ENCODE measurements around the gene ELP2.
"Not testable (repeated sequence)": the region's sequence is repeated elsewhere in the genome, so short reads cannot be mapped to it uniquely, and the experiment has no call there.

ELP2 gene, protein sequence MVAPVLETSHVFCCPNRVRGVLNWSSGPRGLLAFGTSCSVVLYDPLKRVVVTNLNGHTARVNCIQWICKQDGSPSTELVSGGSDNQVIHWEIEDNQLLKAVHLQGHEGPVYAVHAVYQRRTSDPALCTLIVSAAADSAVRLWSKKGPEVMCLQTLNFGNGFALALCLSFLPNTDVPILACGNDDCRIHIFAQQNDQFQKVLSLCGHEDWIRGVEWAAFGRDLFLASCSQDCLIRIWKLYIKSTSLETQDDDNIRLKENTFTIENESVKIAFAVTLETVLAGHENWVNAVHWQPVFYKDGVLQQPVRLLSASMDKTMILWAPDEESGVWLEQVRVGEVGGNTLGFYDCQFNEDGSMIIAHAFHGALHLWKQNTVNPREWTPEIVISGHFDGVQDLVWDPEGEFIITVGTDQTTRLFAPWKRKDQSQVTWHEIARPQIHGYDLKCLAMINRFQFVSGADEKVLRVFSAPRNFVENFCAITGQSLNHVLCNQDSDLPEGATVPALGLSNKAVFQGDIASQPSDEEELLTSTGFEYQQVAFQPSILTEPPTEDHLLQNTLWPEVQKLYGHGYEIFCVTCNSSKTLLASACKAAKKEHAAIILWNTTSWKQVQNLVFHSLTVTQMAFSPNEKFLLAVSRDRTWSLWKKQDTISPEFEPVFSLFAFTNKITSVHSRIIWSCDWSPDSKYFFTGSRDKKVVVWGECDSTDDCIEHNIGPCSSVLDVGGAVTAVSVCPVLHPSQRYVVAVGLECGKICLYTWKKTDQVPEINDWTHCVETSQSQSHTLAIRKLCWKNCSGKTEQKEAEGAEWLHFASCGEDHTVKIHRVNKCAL

DNA sequence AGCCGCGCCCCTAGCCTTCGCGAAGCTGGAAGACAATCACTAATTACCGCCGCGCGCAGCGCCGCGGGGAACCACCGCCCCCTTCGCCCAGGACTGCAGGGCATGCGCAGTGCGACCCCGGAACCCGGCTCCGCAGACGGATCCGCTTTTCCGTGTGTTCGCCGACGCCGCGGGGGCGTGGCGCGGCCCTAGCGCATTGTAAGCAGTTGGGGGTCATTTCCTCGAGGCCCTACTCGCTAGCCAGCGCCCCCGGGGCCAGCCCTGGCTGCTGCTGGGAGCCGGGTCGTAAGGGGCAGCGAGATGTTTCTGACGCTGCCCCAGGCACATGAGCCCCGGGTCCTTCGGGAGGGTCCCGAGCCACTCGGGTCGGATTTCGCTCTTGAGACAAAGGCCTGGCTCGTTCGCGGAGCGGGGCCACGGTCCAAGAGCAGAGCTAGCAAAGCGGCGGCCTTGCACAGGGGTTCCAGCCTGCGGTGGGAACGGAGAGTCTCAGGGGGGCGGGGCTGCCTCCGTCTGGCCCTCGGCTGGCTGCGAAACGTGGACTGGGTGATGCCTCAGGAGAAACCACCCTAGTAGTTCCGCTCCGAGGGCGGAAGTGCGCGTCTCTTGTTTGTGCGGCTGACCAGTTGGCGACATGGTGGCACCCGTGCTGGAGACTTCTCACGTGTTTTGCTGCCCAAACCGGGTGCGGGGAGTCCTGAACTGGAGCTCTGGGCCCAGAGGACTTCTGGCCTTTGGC is at the start of gene ELP2, which contains the start of gene SLC39A6:
TSS of gene ELP2 (plus strand) at position 600 of the 739 bp plus-strand sequence. CDS start at position 635, 35 bp downstream.
TSS of gene SLC39A6 (minus strand) at position 41 of the 739 bp plus-strand sequence. CDS start 2,333 bp downstream, outside the sequence.
- DNase-seq = peak; percentile 83

DNA sequence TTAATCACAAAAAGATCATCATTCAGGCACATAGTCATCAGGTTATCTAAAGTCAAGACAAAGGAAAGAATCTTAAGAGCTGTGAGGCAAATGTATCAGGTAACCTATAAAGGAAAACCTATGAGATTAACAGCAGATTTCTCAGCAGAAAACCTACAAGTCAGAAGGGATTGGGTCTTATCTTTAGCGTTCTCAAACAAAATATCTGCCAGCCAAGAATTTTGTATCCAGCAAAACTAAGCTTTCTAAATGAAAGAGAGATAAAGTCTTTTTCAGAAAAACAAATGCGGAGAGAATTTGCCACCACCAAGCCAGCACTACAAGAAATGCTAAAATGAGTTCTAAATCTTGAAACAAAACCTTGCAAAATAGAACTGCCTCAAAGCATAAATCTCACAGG is 48.6 kb upstream of the ELP2 start:
- not testable (repeated sequence) for DNase-seq

DNA sequence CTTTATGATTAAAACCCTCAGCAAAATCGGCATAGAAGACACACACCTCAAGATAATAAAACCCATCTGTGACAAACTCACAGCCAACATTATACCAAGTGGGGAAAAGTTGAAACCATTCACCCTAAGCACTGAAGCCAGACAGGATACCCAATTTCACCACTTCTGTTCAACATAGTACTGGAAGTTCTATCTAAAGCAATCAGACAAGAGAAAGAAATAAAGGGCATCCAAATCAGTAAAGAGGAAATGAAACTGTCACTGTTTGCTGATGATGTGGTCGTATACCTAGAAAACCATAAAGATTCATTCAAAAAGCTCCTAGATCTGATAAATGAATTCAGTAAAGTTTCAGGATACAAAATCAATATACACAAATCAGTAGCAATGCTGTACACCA is 46.0 kb upstream of the ELP2 start:
- DNase-seq = no peak

DNA sequence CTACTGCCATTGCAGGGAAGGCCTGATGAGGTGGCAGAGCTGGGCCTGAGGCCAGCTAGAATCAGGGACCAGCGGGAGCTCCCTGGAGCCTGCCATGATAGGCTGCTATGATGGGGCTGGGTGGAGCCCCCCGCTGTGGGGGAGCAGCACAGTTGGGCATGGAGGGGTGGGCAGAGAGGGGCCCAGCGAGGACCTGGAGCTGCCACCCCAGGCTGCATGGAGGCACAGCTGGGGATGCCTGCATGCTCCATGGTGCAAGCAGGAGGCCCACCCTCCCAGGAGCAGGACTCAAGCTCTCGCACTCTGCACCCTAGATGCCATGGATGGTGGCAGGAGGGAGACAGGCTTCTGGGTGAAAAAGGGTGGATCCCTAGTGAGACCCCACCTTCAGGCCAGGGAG is 44.5 kb upstream of the ELP2 start:
- no peak for DNase-seq

DNA sequence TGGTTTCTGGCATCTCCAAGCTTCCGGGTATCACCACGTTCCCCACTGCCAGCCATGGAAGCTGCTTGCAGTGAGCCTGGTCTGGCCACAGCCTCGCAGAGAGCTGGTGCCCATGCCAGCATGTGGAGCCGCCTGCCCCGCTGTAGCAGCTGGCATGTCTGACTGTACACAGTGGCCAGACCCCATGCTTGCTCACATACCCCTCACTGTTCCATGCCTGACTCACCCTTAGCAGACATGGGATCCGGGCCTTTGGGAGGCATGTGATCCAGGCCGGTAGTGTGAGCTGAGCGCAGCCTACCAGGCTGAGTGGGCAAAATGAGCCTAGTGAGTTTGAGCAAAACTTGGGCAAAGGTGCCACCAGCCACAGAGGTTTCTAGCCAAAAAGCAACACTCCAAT is 43.5 kb upstream of the ELP2 start:
- no peak for DNase-seq

DNA sequence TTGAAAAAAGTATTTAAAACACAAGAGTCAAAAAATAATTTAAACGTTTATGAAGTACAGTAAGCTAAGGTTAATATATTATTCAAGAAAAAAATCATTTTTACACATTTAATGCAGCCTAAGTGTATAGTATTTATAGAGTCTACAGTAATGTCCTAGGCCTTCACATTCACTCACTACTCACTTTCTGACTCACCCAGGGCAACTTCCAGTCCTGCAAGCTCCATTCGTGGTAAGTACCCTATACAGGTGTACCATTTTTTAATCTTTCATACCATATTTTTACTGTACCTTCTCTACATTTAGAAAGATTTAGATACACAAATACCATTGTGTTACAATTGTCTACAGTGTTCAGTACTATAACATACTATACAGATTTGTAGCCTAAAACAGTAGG is 41.4 kb upstream of the ELP2 start:
- no peak for DNase-seq

DNA sequence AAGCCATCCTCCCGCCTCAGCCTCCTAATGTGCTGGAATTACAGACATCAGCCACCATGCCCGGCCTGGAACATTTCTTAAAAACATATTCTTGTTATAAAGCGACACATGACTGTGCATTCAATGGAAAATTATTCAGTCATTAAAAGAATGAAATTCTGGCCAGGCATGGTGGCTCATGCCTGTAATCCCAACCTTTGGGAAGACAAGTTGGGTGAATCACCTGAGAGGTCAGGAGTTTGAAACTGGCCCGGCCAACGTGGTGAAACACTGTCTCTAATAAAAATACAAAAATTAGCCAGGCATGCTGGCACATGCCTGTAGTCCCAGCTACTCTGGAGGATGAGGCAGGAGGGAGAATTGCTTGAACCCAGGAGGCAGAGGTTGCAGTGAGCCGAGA is 40.7 kb upstream of the ELP2 start:
- DNase-seq = no peak

DNA sequence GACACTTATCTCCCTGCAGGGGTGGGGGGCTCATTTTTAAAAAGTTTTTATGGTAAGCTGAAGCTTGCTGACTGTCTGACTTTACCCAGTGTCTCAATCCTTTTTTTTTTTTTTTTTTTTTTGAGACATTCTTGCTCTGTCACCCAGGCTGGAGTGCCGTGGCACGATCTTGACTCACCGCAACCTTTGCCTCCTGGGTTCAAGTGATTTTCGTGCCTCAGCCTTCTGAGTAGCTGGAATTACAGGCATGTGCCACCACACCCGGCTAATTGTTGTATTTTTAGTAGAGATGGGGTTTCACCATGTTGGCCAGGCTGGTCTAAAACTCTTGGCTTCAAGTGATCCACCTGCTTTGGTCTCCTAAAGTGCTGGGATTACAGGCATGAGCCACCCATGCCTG is 37.6 kb upstream of the ELP2 start:
- DNase-seq = not testable (repeated sequence)

DNA sequence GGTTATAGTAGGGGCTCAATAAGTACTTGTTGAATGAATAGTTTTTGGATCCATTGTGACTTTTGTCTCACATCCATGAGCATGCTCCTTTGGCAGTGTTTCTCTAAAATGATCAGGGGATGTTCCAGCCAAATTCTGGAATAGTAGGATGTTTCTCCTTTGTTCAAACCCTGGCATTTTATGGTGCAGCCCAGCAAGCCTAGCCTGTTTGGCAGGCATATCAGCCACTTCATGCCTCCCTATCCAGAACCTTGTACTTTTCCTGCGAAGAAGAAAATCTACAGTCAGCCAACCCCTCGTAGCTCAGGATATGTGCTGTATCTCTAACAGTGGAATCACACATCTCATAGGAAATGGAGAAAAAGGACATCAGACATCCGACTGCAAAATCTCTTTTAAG is 35.3 kb upstream of the ELP2 start:
- DNase-seq = no peak

DNA sequence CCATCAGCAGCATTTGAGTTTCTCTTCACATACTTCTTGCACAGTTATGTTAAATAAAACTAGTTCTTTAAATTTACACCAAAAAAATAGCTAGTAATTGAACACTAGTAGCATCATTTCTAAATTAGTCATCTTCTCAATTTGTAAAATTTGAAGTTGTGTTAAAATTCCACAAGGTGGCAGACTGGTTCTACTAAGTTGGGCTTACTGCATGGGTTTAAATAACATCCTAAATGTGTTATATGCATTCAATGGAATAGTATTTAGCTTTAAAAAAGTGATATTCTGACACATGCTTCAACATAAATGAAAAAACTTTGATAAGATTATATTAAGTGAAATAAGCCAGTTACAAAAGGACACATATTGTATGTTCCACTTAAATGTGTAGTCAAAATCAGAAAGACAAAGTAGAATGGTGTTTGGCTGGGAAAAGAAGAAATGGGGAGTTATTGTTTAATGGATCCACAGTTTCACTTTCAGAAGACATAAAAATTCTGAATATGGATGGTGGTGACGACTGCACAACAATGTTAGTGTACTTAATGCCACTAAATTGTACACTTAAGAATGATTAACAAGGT is 33.7 kb upstream of the ELP2 start:
- peak; percentile 60 for DNase-seq

DNA sequence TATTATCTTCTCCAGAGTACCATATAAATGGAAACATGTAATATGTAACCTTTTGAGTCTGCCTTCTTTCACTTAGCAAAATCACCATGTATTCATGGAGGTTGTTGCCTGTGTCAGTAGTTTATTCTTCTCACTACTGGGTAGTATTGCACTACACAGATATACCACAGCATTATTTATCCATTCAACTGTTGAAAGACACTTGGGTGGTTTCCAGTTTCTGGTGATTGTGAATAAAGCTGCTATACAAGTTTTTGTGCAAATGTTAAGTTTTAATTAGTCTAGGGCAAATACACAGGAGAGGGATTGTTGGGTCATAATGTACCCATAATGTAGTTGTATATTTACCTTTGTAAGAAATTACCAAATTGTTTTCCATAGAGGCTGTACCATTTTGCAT is 32.7 kb upstream of the ELP2 start:
- DNase-seq = no peak

DNA sequence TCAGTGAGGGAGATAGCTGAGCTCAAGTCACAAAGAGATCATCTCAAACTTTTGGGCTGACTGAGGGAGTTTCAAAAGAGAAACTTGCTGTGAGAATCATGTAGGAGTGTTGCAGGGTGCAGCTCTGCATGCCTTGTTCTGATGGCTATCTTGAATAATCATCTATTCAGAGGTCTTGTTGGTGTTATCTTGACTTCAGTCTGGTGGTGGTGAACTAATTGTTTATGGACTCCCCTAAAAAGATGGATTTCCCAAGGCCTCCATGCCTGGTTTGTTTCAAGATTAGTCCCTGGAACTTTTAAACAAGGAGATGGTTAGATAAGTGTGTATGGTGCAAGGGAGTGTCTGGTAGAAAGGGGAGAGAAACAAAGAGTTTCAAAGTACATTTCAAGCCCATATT is 30.4 kb upstream of the ELP2 start:
- no peak for DNase-seq

DNA sequence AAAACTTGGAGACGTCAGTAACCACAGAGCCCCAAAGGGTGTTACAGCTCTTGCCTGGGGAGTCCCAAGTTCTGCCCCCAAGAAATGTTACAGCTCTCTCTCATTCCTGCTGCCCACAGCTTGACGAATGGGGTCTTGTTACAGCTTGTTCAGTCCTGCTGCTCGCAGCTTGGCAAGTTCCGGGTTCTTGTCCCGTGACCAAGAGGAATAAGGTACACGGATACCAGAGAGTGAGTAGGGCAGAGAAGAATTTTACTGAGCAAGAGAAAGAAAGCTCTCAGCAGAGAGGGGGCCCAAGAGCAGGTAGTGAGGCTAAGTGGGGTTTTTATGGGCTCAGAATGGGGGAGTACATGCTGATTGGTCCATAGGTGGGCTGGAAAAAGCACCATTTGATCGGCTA is 27.8 kb upstream of the ELP2 start:
- no peak for DNase-seq

DNA sequence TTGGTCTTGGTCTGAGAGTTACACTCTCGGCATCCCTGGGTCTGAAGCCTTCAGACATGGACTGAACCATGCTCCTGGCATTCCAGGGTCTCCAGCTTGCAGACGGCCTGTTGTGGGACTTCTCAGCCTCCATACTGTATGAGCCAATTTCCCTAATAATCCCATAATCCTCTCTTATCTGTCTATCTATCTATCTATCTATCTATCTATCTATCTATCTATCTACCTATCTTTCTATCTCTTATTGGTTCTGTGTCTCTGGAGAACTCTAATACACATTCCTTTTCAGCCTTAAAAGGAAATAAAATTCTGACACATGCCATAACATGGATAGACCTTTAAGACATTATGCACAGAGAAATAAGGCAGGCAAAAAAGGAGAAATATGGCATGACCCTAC is 24.9 kb upstream of the ELP2 start:
- DNase-seq = no peak

DNA sequence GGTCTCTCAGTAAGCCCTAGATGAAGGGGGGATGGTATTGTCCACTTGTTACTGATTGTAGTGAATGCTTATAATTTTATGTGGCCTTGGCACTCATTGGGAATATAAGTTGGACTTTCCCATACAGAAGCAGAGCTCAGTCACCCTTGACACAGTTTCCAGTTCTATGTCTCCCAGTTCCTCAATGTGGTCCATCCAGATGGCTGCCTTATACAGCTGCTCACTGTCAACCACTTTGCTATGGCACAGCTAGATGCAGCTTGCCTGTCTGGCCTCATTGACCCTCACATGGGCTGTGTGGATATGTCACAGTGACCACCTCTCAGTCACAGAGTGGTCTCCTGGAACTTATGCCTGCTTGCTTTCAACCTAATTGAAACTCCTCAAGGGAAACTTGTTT is 22.2 kb upstream of the ELP2 start:
- no peak for DNase-seq

DNA sequence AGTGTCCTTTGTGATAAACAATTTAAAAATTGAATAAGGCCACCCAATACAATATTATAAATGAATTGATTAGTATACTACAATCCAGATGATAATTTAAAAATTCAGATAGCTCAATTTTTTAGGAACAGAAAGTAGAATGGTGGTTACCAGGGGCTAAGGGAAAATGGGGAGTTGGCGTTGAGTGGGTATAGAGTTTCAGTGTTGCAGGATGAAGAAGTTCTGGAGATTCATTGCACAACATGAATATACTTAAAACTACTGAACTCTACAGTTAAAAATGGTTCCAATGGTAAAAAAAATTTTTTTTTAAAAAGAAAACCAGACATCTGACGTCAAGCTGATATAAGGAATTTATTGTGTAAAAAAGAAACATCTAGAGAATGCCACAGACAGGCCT is 21.5 kb upstream of the ELP2 start:
- DNase-seq = no peak

DNA sequence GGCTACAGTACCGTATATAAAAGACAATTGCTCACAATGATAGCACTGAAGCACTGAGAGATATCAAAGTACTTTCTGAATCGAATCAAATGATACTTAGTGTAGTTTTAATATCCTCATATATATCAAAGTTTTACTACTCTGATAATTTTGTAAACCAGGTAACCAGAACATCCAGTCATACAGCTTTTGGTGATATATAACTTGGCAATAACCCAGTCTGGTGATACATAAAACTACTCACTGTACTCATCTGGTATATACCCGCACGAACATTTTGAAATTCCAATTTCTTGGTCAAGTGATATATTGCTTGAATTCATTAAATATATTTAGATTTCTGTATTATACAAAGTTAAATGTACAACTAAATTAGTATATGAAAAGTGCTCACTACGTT is 21.1 kb upstream of the ELP2 start:
- DNase-seq = no peak

DNA sequence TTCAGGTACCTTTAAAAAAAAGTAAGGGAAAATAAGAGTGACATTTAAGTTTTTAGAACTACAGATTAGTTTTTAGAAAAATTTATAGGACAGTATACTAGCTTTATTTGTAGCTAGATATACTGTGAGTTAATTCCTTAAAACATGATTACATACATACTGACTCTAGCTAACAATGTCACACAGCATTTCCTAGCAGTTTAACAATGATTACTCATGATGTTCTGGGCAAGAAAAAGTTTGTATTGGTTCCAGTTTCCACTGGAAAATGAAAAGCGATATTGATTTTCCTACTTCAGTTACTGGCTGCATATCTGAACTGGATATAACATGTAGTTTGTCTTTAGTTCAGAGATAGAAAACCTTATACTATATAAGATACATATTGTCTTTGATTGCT is 20.0 kb upstream of the ELP2 start:
- DNase-seq = no peak

DNA sequence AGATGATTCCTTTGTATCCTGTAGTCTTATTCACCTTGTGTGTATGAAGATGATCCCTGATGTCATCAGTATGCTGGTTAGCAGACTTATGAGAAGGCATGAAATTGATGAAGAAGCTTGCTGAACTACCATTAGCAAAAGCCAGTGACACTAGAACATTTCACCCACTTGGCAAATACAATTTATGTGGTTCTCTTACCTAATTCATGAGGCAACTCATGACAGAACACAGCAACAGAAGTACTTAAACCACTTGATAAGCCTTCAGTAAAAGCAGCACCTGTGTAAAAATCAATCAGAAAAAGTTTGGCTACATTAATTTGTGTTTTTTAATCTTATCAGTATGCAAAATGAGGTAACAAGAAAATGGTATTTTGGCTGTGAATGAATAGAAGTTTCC is 17.4 kb upstream of the ELP2 start:
- DNase-seq = no peak

DNA sequence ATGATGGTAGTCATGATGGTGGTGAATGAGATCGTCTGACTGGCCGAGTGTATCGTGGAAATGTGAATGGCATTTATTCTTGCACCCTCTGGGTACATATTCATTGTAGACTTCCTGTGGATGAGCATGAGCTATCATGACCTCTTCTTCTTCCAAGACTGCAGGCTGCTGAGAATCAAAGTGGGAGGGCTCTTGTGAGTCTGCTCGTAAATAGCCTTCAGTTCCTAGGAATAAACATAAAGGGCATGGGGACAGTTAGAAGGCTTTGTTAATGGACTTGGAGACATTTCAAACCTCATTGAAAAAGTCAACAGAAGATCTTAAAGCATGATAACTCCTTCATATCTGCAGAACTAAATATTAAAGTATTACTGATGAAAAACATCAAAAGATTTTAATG is 15.4 kb upstream of the ELP2 start:
- DNase-seq = no peak

DNA sequence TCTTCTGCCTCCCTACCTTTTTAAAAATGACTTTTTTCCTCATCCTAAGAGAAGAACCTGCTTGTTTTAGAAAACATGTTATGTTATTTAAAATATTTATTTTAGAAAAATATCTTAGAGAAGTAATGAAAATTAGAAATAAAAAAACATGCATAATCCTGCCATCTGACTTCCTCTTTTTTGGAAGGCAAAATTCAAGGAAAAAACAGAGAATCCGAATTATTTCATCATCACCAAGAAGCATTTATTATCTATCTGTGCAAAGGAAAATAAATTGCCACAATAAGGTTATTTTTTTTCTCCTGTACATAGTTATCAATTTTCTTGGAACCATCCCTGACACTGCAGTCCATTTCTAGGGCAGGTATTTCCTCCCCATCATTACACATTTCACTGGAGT is 15.0 kb upstream of the ELP2 start:
- DNase-seq = no peak

DNA sequence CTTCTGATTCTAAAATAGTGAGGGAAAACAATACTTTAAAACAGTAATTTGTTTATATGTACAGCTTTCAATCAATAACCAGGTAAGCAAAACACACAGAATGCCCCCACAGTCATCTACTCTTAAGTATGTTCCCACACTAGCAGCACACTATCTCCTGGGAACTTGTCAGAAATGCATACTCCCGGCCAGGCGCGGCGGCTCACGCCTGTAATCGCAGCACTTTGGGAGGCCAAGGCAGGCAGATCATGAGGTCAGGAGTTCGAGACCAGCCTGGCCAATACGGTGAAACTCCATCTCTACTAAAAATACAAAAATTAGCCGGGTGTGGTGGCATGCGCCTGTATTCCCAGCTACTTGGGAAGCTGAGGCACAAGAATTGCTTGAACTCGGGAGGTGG is 12.9 kb upstream of the ELP2 start:
- not testable (repeated sequence) for DNase-seq

DNA sequence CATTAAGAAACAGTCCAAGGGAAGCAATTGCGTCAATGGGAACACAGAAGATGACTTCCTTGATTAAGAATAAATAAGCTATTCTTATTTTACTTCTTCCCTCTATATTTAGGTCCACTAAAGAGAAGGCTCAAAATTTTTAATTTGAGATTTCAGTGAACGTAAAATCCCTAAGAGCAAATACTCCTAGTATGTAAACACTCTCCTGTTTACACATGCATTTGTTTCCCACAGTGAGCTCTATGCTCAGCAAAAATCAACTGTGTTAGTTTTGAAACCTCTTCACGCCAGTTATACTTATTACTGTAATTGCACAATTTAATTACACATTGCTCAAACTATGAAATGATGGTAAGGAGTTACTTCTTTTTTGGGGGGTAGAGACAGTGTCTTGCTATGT is 9.4 kb upstream of the ELP2 start:
- no peak for DNase-seq
